K562 (cell line): ENCODE measurements around the gene RIC8B.

Experiments
- CHD1 ChIP-seq: fragments of 200-600 bp; sonication (generic); IDR thresholded peaks from one replicate; pipeline ENCODE4 v1.6.1; 2012; ENCODE audit warnings: mild to moderate bottlenecking, moderate library complexity, low read length, inconsistent platforms
- HDAC1 ChIP-seq, 2 experiments: fragments of 450-650 bp; IDR thresholded peaks; 2 replicates each; pipeline ENCODE4 v1.6.1; 2016 to 2017; ENCODE audit warnings: inconsistent platforms in 1 of 2, mild to moderate bottlenecking in 1 of 2, moderate library complexity in 1 of 2
- HNRNPL ChIP-seq: fragments of 200-400 bp; formaldehyde crosslinking; IDR thresholded peaks from 2 replicates; pipeline ENCODE4 v1.6.1; 2017; ENCODE audit warnings: low read depth, mild to moderate bottlenecking, low read length
- KDM2B ChIP-seq: fragments of 250-450 bp; sonication (Bioruptor Pico); IDR thresholded peaks from 2 replicates; pipeline ENCODE4 v1.8.0; 2021; ENCODE audit warnings: mild to moderate bottlenecking, moderate library complexity
- MYC ChIP-seq, 2 experiments: fragments of 250-450 bp in 1 of 2; sonication (Bioruptor Pico) in 1 of 2; IDR thresholded peaks; 2 replicates each; pipeline versions ENCODE4 v1.5.1 to v1.6.1; 2012 to 2021; ENCODE audit warnings: low read depth in 2 of 2, borderline replicate concordance in 1 of 2, improper control_type of control experiment in 1 of 2, low read length in 1 of 2, mild to moderate bottlenecking in 1 of 2, moderate library complexity in 1 of 2
- ZBTB8A ChIP-seq: fragments of 450-650 bp; IDR thresholded peaks from 2 replicates; pipeline ENCODE4 v1.6.1; 2018; ENCODE audit warnings: mild to moderate bottlenecking, moderate library complexity; ENCODE audit not compliant: partially characterized antibody
- TF ChIP-seq, protein P1 (sequence below): sonication (generic); formaldehyde crosslinking; IDR thresholded peaks from 2 replicates; pipeline ENCODE4 v1.8.0; 2022; ENCODE audit warnings: missing genetic modification reagents, mild to moderate bottlenecking, borderline replicate concordance
- TF ChIP-seq, protein P2 (sequence below), 3 experiments: IDR thresholded peaks in 2 of 3; conservative IDR thresholded peaks in 1 of 3; 2 replicates each; pipeline ENCODE4 v1.5.1; 2011 to 2012; ENCODE audit warnings: low read length in 3 of 3, mild to moderate bottlenecking in 3 of 3, control low read depth in 2 of 3, improper control_type of control experiment in 1 of 3, inconsistent platforms in 1 of 3, low read depth in 1 of 3, mixed read lengths in 1 of 3, moderate library complexity in 1 of 3; ENCODE audit not compliant: insufficient read depth in 2 of 3
- TF ChIP-seq, protein P3 (sequence below): sonication (generic); formaldehyde crosslinking; IDR thresholded peaks from 2 replicates; pipeline ENCODE4 v1.8.1; 2023; ENCODE audit warnings: mild to moderate bottlenecking, missing genetic modification reagents, moderate library complexity

DNA sequence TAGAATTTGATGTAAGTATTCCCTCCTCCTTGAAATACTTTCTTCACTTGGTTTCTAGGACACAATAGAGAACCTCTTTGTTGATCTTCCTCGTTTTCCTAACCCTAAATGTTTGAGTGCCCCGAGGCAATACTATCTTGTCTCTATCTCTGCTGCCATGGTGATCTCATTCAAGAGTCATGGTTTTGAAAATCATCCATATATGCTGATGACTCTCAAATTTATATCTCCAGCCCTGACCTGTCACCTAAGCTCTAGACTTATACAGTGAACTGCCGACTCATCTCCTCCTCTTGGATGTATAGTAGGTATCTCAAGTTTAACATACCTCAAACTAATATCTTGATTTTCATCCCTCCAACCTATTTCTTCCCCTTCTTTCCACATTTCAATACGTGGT is 71.4 kb downstream of the RIC8B start:
- TF ChIP-seq CHD1 (no peak), ZBTB8A (no peak), KDM2B (no peak), HNRNPL (no peak), MYC (IDR thresholded peaks at IDR 0.05; ENCODE audit: low read depth, low read length) (no peak), MYC (CRISPR knock-in tag; IDR thresholded peaks at IDR 0.05; ENCODE audit: borderline replicate concordance, low read depth) (no peak), HDAC1 (IDR thresholded peaks at IDR 0.05) (no peak)
- TF ChIP-seq, protein P1, sequence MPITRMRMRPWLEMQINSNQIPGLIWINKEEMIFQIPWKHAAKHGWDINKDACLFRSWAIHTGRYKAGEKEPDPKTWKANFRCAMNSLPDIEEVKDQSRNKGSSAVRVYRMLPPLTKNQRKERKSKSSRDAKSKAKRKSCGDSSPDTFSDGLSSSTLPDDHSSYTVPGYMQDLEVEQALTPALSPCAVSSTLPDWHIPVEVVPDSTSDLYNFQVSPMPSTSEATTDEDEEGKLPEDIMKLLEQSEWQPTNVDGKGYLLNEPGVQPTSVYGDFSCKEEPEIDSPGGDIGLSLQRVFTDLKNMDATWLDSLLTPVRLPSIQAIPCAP (CRISPR knock-in tag) = no peak
- TF ChIP-seq, protein P2, sequence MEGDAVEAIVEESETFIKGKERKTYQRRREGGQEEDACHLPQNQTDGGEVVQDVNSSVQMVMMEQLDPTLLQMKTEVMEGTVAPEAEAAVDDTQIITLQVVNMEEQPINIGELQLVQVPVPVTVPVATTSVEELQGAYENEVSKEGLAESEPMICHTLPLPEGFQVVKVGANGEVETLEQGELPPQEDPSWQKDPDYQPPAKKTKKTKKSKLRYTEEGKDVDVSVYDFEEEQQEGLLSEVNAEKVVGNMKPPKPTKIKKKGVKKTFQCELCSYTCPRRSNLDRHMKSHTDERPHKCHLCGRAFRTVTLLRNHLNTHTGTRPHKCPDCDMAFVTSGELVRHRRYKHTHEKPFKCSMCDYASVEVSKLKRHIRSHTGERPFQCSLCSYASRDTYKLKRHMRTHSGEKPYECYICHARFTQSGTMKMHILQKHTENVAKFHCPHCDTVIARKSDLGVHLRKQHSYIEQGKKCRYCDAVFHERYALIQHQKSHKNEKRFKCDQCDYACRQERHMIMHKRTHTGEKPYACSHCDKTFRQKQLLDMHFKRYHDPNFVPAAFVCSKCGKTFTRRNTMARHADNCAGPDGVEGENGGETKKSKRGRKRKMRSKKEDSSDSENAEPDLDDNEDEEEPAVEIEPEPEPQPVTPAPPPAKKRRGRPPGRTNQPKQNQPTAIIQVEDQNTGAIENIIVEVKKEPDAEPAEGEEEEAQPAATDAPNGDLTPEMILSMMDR (IDR thresholded peaks at IDR 0.05 in 2 of 3, conservative IDR thresholded peaks at IDR 0.05 in 1 of 3; ENCODE audit: insufficient read depth in 2 of 3, low read depth in 1 of 3, low read length in 3 of 3) = no peak
- TF ChIP-seq, protein P3, sequence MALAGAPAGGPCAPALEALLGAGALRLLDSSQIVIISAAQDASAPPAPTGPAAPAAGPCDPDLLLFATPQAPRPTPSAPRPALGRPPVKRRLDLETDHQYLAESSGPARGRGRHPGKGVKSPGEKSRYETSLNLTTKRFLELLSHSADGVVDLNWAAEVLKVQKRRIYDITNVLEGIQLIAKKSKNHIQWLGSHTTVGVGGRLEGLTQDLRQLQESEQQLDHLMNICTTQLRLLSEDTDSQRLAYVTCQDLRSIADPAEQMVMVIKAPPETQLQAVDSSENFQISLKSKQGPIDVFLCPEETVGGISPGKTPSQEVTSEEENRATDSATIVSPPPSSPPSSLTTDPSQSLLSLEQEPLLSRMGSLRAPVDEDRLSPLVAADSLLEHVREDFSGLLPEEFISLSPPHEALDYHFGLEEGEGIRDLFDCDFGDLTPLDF (CRISPR knock-in tag) = no peak
